Heart right ventricle (tissue), 16 donors: ENCODE measurements around the gene AKR1C3. TPM values are rescaled to one million over a fixed set of nuclear protein-coding genes. Genes with fewer than 3 reads are reported as not detected.
"Not testable (repeated sequence)": the region's sequence is repeated elsewhere in the genome, so short reads cannot be mapped to it uniquely, and the experiment has no call there.

ENCODE experiments used
- ATAC-seq, 8 donors: fragments of 200-7000 bp; cut with Tn5 transposase; one replicate each; pipeline ENCODE4 v1.9.1; 2020; ENCODE audit warnings: mild to moderate bottlenecking in 8 of 8, moderate library complexity in 8 of 8, moderate number of reproducible peaks in 1 of 8
- DNase-seq, 2 donors: peaks; one replicate each; pipeline ENCODE4 v3.0.0-alpha.2; 2020
- H3K27ac ChIP-seq, 10 donors: fragments of 200-600 bp; sonication (generic) in 2 of 10; one replicate each; pipeline versions ENCODE4 v1.5.0 to v1.8.0; 2020 to 2022; ENCODE audit warnings: mild to moderate bottlenecking in 3 of 10
- H3K27me3 ChIP-seq, 7 donors: fragments of 200-600 bp; one replicate each; pipeline ENCODE4 v1.8.0; 2021 to 2022; ENCODE audit warnings: mild to moderate bottlenecking in 2 of 7
- H3K36me3 ChIP-seq, 9 donors: fragments of 200-600 bp; sonication (generic) in 1 of 9; one replicate each; pipeline versions ENCODE4 v1.5.0 to v1.8.0; 2020 to 2022; ENCODE audit warnings: mild to moderate bottlenecking in 2 of 9
- H3K4me1 ChIP-seq, 9 donors: fragments of 200-600 bp; sonication (generic) in 1 of 9; one replicate each; pipeline versions ENCODE4 v1.5.0 to v1.8.0; 2020 to 2022; ENCODE audit warnings: mild to moderate bottlenecking in 4 of 9
- H3K4me3 ChIP-seq, 10 donors: fragments of 200-600 bp; sonication (generic) in 2 of 10; one replicate each; pipeline versions ENCODE4 v1.5.0 to v1.8.0; 2020 to 2022; ENCODE audit warnings: mild to moderate bottlenecking in 7 of 10, moderate library complexity in 2 of 10
- H3K9me3 ChIP-seq, 11 donors: fragments of 200-600 bp in 10 of 11; sonication (generic) in 2 of 11; one replicate each; pipeline versions ENCODE4 v1.5.0 to v1.8.0; 2013 to 2022; ENCODE audit warnings: mild to moderate bottlenecking in 2 of 11, control low read depth in 1 of 11, moderate library complexity in 1 of 11
- CTCF ChIP-seq, 9 donors: fragments of 200-600 bp; sonication (generic) in 2 of 9; IDR thresholded peaks; one replicate each; pipeline versions ENCODE4 v1.5.0 to v1.8.0; 2021 to 2022; ENCODE audit warnings: antibody characterized with exemption in 9 of 9, mild to moderate bottlenecking in 5 of 9, moderate library complexity in 1 of 9
- WGBS, 2 donors: extraction: QIAGEN DNeasy Blood & Tissue Kit; methylation state at CpG; one replicate each; pipeline ENCODE4 v1.1.7; 2013; ENCODE audit warnings: inconsistent platforms in 1 of 2; 5-methylcytosine and 5-hydroxymethylcytosine counted together
- intact Hi-C, 10 donors: fragments of 100-400 bp; cut with DNase I; formaldehyde crosslinking; loops; one replicate each; pipeline versions ENCODE4 v1.11.1 to v1.14.2; 2022
- polyA plus RNA-seq, 2 donors: library from polyadenylated mRNA; stranded (reverse); fragments of 200-250 nt; gene quantifications; one replicate each; pipeline ENCODE4 v1.2.3, GENCODE V29; 2013
- total RNA-seq, 10 donors: library from RNA; stranded (reverse); fragmentation: NEBNext Ultra II Directional in 3 of 10; extraction: Animal tissue kit (Norgen Biotek cat#: 25700) in 3 of 10; gene quantifications; one replicate each; pipeline versions ENCODE4 v1.2.1 to v1.2.4, GENCODE V29; 2021 to 2023
- donor health status: Arrhythmogenic right ventricular cardiomyopathy.
- donor health status: ischemic (EF 13 %, LVEDD 7.1; RV severe dilation, severe dysfunction).
- donor health status: healthy with polysubstance abuse.
- donor health status: DM: no; HTN: yes; CAD: no.
- donor health status: DM: no; HTN: no; CAD: no.
- donor health status: ischemic (EF 25% LVEDD 6.9; RV normal size, moderate dysfunction).
- donor health status: ischemic (EF 25% LVEDD 5.7; RV mildly dilated, moderate dysfunction).
- donor health status: healthy.
- donor health status: DM: yes; HTN: yes; CAD: no.
- donor health status: Ischemic cardiomyopathy.
- donor health status: ischemic (EF 35%, LVEDD 5.7; RV mildly dilated, moderate dysfunction).
- donor health status: nonischemic (EF 11% LVEDD 7.7; RV severe dilation, severe dysfunction).
- donor health status: DM: yes; HTN: yes; CAD: no.
- donor health status: PGD.
- donor health status: ischemic (EF 29% LVEDD 5.4; RV normal size, mild dysfunction).
- donor health status: nonischemic (EF 23%, LVEDD 6.1; RV moderate dilation, normal function).

AKR1C3 gene
- total and polyA plus RNA-seq, 12 donors = 8.2 to 30.6 (median 19.0) TPM

- Histone ChIP-seq H3K9me3 (no peaks in the 10 kb centered on the region), H3K4me3 (no peak overlapping the region), H3K27ac (no peak overlapping the region), H3K4me1 (no peaks in the 10 kb centered on the region), H3K27me3 (no peaks in the 10 kb centered on the region), H3K36me3 (no peaks in the 10 kb centered on the region)
- no peak for ATAC-seq
- DNase-seq = no peak
- 77 to 93% methylated on average over 1 of the region's 1 CpG for WGBS, 2 donors
- intact Hi-C loops = no loop called here
- TF ChIP-seq CTCF (IDR thresholded peaks at IDR 0.05) = no peak
These were observed 46.1 kb upstream of the AKR1C3 start for GRCh38 chr10:5047912-5048628.

GRCh38 chr10:5052951-5053500 lies 41.2 kb upstream of the AKR1C3 start:
- DNase-seq = not testable (repeated sequence)

GRCh38 chr10:5054831-5055230 lies 39.4 kb upstream of the AKR1C3 start:
- DNase-seq, intact Hi-C loops, H3K4me3 ChIP-seq, H3K9me3 ChIP-seq, H3K36me3 ChIP-seq, H3K27me3 ChIP-seq, ATAC-seq, H3K27ac ChIP-seq, H3K4me1 ChIP-seq: not testable (repeated sequence)
- 66 to 72% methylated on average over 2 of the region's 2 CpGs for WGBS, 2 donors

More at GRCh38 chr10:5052951-5053500, 41.2 kb upstream of the AKR1C3 start:
- ATAC-seq, H3K4me1 ChIP-seq, H3K4me3 ChIP-seq, H3K27me3 ChIP-seq, H3K27ac ChIP-seq, H3K9me3 ChIP-seq, H3K36me3 ChIP-seq, intact Hi-C loops: not testable (repeated sequence)
- WGBS, 2 donors = 89 to 96% methylated on average over 16 of the region's 16 CpGs

- H3K27ac ChIP-seq, intact Hi-C loops, H3K4me1 ChIP-seq, DNase-seq, H3K9me3 ChIP-seq, H3K27me3 ChIP-seq, H3K36me3 ChIP-seq, ATAC-seq, H3K4me3 ChIP-seq: not testable (repeated sequence)
- WGBS, 2 donors = 85 to 92% methylated on average over 8 of the region's 8 CpGs
These were observed 34.9 kb upstream of the AKR1C3 start for GRCh38 chr10:5059267-5059666.

GRCh38 chr10:5060791-5061190 lies 33.4 kb upstream of the AKR1C3 start:
- H3K9me3 ChIP-seq, H3K36me3 ChIP-seq, DNase-seq, ATAC-seq, intact Hi-C loops, H3K27me3 ChIP-seq, H3K4me1 ChIP-seq, H3K27ac ChIP-seq, H3K4me3 ChIP-seq: not testable (repeated sequence)
- 85 to 88% methylated on average over 13 of the region's 13 CpGs for WGBS, 2 donors

- ATAC-seq = no peak
- Histone ChIP-seq H3K27ac (no peak overlapping the region), H3K27me3 (no peaks in the 10 kb centered on the region), H3K36me3 (no peaks in the 10 kb centered on the region), H3K9me3 (peaks cover 0 to 10% (median 0%) of the 10 kb centered on the region in 11 donors), H3K4me3 (no peak overlapping the region), H3K4me1 (no peaks in the 10 kb centered on the region)
- DNase-seq = no peak
- WGBS, 2 donors = 90 to 94% methylated on average over 1 of the region's 1 CpG
- no peak for TF ChIP-seq CTCF (IDR thresholded peaks at IDR 0.05)
- intact Hi-C loops = no loop called here
These were observed 29.6 kb upstream of the AKR1C3 start for GRCh38 chr10:5064656-5065055.
